HEK293 (cell line): Measurements from ENCODE around the gene FOXM1.

Source experiments
- CTCF ChIA-PET: fragments of 350-600 bp; formaldehyde crosslinking; extraction: SDS; loops from one replicate; lab custom pipeline; 2021; ENCODE audit warnings: antibody characterized with exemption; lab: Yijun Ruan, JAX
- POLR2A ChIA-PET: fragments of 300-600 bp; formaldehyde crosslinking; extraction: SDS; loops from one replicate; lab custom pipeline; 2020; ENCODE audit warnings: antibody characterized with exemption, inconsistent platforms; lab: Yijun Ruan, JAX
- H3K27ac ChIP-seq: fragments of 200-500 bp; sonication (Bioruptor generic); 2 replicates; pipeline ENCODE4 v1.5.1; 2014; ENCODE audit warnings: low read depth, low read length, control low read depth, inconsistent platforms; ENCODE audit errors: extremely low read depth
- H3K36me3 ChIP-seq, 2 experiments: fragments of 200-500 bp in 1 of 2; sonication (Bioruptor generic) in 1 of 2; 1 replicate in 1 of 2; 2 replicates in 1 of 2; pipeline ENCODE4 v1.5.1; 2014 to 2017; ENCODE audit warnings: inconsistent platforms in 2 of 2, low read length in 2 of 2; ENCODE audit not compliant: control insufficient read depth in 2 of 2, insufficient read depth in 1 of 2
- H3K4me1 ChIP-seq: fragments of 200-500 bp; sonication (Bioruptor generic); 2 replicates; pipeline ENCODE4 v1.5.1; 2014; ENCODE audit warnings: mild to moderate bottlenecking, low read length, inconsistent platforms; ENCODE audit not compliant: control insufficient read depth, insufficient read depth
- H3K4me3 ChIP-seq: 2 replicates; pipeline ENCODE4 v1.5.1; 2011; ENCODE audit warnings: low read depth, mild to moderate bottlenecking, control low read depth, low read length, moderate library complexity
- H3K9me3 ChIP-seq: fragments of 200-500 bp; sonication (Bioruptor generic); 2 replicates; pipeline ENCODE4 v1.5.1; 2014; ENCODE audit warnings: low read depth, low read length, inconsistent platforms; ENCODE audit not compliant: control insufficient read depth, insufficient read depth
- FEZF1 ChIP-seq: fragments of 450-650 bp; formaldehyde crosslinking; IDR thresholded peaks from 2 replicates; pipeline ENCODE4 v1.5.1; 2016; ENCODE audit warnings: missing biosample characterization, missing genetic modification characterization
- IKZF3 ChIP-seq: fragments of 450-650 bp; IDR thresholded peaks from 2 replicates; pipeline ENCODE4 v1.5.0; 2018; ENCODE audit warnings: missing biosample characterization, mild to moderate bottlenecking, missing genetic modification characterization, moderate library complexity
- MYNN ChIP-seq: fragments of 450-650 bp; formaldehyde crosslinking; IDR thresholded peaks from 2 replicates; pipeline ENCODE4 v1.5.1; 2016; ENCODE audit warnings: missing biosample characterization, missing genetic modification characterization, borderline replicate concordance
- SCRT1 ChIP-seq: fragments of 450-650 bp; formaldehyde crosslinking; IDR thresholded peaks from 2 replicates; pipeline ENCODE4 v1.5.1; 2016; ENCODE audit warnings: missing biosample characterization, missing genetic modification characterization, borderline replicate concordance
- ZNF16 ChIP-seq: fragments of 450-650 bp; formaldehyde crosslinking; IDR thresholded peaks from 2 replicates; pipeline ENCODE4 v1.5.1; 2016; ENCODE audit warnings: low read depth, missing biosample characterization, missing genetic modification characterization
- ZNF175 ChIP-seq: fragments of 450-650 bp; formaldehyde crosslinking; IDR thresholded peaks from 2 replicates; pipeline ENCODE4 v1.5.1; 2016; ENCODE audit warnings: missing biosample characterization, missing genetic modification characterization
- ZNF223 ChIP-seq: fragments of 450-650 bp; formaldehyde crosslinking; IDR thresholded peaks from 2 replicates; pipeline ENCODE4 v1.5.1; 2016; ENCODE audit warnings: missing biosample characterization, missing genetic modification characterization
- ZNF239 ChIP-seq: fragments of 450-650 bp; formaldehyde crosslinking; IDR thresholded peaks from 2 replicates; pipeline ENCODE4 v1.5.1; 2016; ENCODE audit warnings: missing biosample characterization, missing genetic modification characterization
- ZNF530 ChIP-seq: fragments of 450-650 bp; formaldehyde crosslinking; IDR thresholded peaks from 2 replicates; pipeline ENCODE4 v1.5.1; 2016; ENCODE audit warnings: low read depth, missing biosample characterization, missing genetic modification characterization
- ZNF555 ChIP-seq: fragments of 450-650 bp; formaldehyde crosslinking; conservative IDR thresholded peaks from 2 replicates; pipeline ENCODE4 v1.5.1; 2017; ENCODE audit warnings: missing biosample characterization, mild to moderate bottlenecking, missing genetic modification characterization, inconsistent platforms
- ZNF596 ChIP-seq: fragments of 450-650 bp; IDR thresholded peaks from 2 replicates; pipeline ENCODE4 v1.5.0; 2018; ENCODE audit warnings: missing biosample characterization, mild to moderate bottlenecking, missing genetic modification characterization, moderate library complexity
- ZNF664 ChIP-seq: fragments of 450-650 bp; formaldehyde crosslinking; IDR thresholded peaks from 2 replicates; pipeline ENCODE4 v1.5.1; 2016; ENCODE audit warnings: missing biosample characterization, missing genetic modification characterization
- ZNF747 ChIP-seq: fragments of 450-650 bp; formaldehyde crosslinking; IDR thresholded peaks from 2 replicates; pipeline ENCODE4 v1.5.1; 2016; ENCODE audit warnings: missing biosample characterization, missing genetic modification characterization
- ZNF76 ChIP-seq: fragments of 450-650 bp; formaldehyde crosslinking; IDR thresholded peaks from 2 replicates; pipeline ENCODE4; 2016; ENCODE audit warnings: low read depth, missing biosample characterization, missing genetic modification characterization, borderline replicate concordance
- TF ChIP-seq, protein P1 (sequence below): fragments of 450-650 bp; formaldehyde crosslinking; IDR thresholded peaks from 2 replicates; pipeline ENCODE4 v1.5.1; 2017; ENCODE audit warnings: missing biosample characterization, missing genetic modification characterization
- TF ChIP-seq, protein P2 (sequence below): fragments of 450-650 bp; formaldehyde crosslinking; IDR thresholded peaks from 2 replicates; pipeline ENCODE4 v1.5.1; 2016; ENCODE audit warnings: missing biosample characterization, missing genetic modification characterization
- TF ChIP-seq, protein P3 (sequence below): fragments of 450-650 bp; formaldehyde crosslinking; IDR thresholded peaks from 2 replicates; pipeline ENCODE4 v1.5.1; 2016; ENCODE audit warnings: missing biosample characterization, missing genetic modification characterization, low read depth

FOXM1 gene

DNA sequence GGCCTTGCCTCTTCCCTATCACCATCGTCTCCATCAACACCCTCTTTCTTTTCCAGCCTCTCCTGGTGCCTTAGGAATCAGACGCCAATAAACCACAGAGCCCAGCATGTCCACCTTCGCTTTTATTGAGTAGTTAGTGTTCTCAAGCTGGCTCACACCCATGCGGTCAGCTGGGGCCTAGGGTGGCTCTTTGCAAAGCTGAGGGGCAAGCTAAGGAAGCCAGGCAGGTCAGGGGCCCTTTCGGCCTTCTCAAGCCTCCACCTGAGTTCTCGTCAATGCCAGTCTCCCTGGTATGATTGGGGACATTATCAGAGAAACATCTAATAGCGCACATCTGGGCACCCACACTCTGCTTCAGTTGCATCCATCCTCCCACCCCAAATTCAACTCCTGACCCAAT, 19.4 kb downstream of the FOXM1 start:
- ChIA-PET CTCF (interaction anchor here (5.3 kb wide), 1 partner anchor 12 kb away, joined by 20 read pairs; no protein-coding TSS in a partner anchor), POLR2A (interaction anchor here (1.1 to 1.8 kb wide), 4 partner anchors 12 to 45 kb away, joined by 4 to 5 read pairs (median 4); partner anchors contain the start of genes FOXM1, ITFG2 and RHNO1)
- Histone ChIP-seq H3K9me3 (no peaks in the 10 kb centered on the region), H3K4me3 (no peak overlapping the region), H3K36me3 (peaks cover 29 to 48% of the 10 kb centered on the region in 2 experiments), H3K4me1 (no peaks in the 10 kb centered on the region), H3K27ac (no peak overlapping the region)
- TF ChIP-seq ZNF76, result no peak
- TF ChIP-seq ZNF239, result no peak
- TF ChIP-seq IKZF3 (tag by site-specific recombination), result peak; percentile 10; the same call in 1 of the 2 replicates

DNA sequence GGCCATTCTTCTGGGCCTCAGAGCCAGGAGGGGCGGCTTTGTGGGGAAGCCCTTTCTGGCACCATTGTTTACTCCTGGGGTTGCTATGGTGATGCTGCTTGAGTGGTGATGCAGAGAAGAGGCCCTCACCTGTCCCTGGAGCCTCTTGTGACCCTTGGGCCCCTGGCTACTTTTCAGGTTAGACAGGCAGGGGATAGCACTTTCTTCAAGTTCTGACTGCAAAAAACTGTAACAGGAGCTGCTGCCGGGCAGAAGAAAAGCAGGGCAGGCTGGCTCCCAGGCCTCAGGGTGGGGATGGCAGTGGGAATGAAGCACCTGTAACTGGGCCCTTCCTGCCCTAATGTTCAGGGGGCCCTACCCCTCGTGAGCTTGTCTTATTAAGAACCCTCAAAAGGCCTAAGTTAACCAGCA, 19.9 kb downstream of the FOXM1 start, which contains the start of gene TEX52:
Gene TEX52 (minus strand): TSS at position 19 of the 411 bp plus-strand sequence. CDS start 13 bp downstream, at position 6.
- no peak within 1 kb of the TSS for H3K4me3 ChIP-seq
- no peaks in the 10 kb centered on the region for H3K4me1 ChIP-seq
- POLR2A ChIA-PET, result interaction anchor here (1.1 to 1.8 kb wide), 4 partner anchors 11 to 44 kb away, joined by 4 to 5 read pairs (median 4); partner anchors contain the start of genes FOXM1, ITFG2 and RHNO1
- H3K27ac ChIP-seq, result no peak within 1 kb of the TSS
- CTCF ChIA-PET, result interaction anchor here (0.7 to 5.3 kb wide), 2 partner anchors 11 to 210 kb away, joined by 3 to 20 read pairs; no protein-coding TSS in a partner anchor
- TF ChIP-seq MYNN (tag by site-specific recombination) (no peak), ZNF175 (tag by site-specific recombination) (no peak), ZNF596 (tag by site-specific recombination) (no peak), FEZF1 (no peak)
- TF ChIP-seq, protein P1, sequence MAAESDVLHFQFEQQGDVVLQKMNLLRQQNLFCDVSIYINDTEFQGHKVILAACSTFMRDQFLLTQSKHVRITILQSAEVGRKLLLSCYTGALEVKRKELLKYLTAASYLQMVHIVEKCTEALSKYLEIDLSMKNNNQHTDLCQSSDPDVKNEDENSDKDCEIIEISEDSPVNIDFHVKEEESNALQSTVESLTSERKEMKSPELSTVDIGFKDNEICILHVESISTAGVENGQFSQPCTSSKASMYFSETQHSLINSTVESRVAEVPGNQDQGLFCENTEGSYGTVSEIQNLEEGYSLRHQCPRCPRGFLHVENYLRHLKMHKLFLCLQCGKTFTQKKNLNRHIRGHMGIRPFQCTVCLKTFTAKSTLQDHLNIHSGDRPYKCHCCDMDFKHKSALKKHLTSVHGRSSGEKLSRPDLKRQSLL (tag by site-specific recombination), result no peak
- TF ChIP-seq, protein P2, sequence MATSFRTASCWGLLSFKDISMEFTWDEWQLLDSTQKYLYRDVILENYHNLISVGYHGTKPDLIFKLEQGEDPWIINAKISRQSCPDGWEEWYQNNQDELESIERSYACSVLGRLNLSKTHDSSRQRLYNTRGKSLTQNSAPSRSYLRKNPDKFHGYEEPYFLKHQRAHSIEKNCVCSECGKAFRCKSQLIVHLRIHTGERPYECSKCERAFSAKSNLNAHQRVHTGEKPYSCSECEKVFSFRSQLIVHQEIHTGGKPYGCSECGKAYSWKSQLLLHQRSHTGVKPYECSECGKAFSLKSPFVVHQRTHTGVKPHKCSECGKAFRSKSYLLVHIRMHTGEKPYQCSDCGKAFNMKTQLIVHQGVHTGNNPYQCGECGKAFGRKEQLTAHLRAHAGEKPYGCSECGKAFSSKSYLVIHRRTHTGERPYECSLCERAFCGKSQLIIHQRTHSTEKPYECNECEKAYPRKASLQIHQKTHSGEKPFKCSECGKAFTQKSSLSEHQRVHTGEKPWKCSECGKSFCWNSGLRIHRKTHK, result no peak
- TF ChIP-seq, all 188 proteins: peak for 0
- Histone ChIP-seq H3K36me3 (peaks cover 24 to 43% of the 10 kb centered on the region in 2 experiments), H3K9me3 (no peaks in the 10 kb centered on the region)

DNA sequence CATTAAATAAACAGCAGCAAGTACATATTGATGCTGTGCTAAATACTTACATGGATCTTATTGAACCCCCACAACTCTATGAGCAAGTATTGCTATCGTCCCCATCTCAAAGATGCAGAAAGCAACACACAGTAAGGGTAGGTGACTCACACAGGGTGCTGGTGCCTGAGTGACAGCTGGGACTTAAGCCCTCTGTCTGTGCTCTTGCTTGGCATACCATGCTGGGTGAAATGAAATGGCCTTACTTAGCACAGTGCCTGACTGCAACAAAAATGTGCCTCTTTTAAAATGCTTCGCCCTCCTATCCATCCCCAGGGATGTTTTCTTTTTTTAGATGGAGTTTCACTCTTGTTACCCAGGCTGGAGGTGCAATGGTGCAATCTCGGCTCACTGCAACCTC, 20.9 kb downstream of the FOXM1 start:
- Histone ChIP-seq H3K4me3 (no peak overlapping the region), H3K4me1 (no peaks in the 10 kb centered on the region), H3K27ac (no peak overlapping the region), H3K36me3 (peaks cover 14 to 35% of the 10 kb centered on the region in 2 experiments), H3K9me3 (no peaks in the 10 kb centered on the region)
- TF ChIP-seq ZNF239 (no peak), ZNF76 (no peak), SCRT1 (tag by site-specific recombination) (no peak), ZNF555 (tag by site-specific recombination) (no peak), ZNF16 (tag by site-specific recombination) (no peak), ZNF664 (no peak), ZNF747 (tag by site-specific recombination) (no peak), ZNF223 (no peak), ZNF530 (tag by site-specific recombination) (no peak)
- TF ChIP-seq, protein P3, sequence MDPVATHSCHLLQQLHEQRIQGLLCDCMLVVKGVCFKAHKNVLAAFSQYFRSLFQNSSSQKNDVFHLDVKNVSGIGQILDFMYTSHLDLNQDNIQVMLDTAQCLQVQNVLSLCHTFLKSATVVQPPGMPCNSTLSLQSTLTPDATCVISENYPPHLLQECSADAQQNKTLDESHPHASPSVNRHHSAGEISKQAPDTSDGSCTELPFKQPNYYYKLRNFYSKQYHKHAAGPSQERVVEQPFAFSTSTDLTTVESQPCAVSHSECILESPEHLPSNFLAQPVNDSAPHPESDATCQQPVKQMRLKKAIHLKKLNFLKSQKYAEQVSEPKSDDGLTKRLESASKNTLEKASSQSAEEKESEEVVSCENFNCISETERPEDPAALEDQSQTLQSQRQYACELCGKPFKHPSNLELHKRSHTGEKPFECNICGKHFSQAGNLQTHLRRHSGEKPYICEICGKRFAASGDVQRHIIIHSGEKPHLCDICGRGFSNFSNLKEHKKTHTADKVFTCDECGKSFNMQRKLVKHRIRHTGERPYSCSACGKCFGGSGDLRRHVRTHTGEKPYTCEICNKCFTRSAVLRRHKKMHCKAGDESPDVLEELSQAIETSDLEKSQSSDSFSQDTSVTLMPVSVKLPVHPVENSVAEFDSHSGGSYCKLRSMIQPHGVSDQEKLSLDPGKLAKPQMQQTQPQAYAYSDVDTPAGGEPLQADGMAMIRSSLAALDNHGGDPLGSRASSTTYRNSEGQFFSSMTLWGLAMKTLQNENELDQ (tag by site-specific recombination), result no peak
- ChIA-PET POLR2A (interaction anchor here (1.8 kb wide), 1 partner anchor 21 kb away, joined by 4 read pairs; the partner anchor contains the start of genes FOXM1 and RHNO1), CTCF (interaction anchor here (0.6 to 5.3 kb wide), 3 partner anchors 10 to 43 kb away, joined by 3 to 20 read pairs (median 3); no protein-coding TSS in a partner anchor)
